ENCODE data around the gene CDK5RAP3.
A peak's percentile ranks its signal among the peaks of the same experiment; 100 is the strongest.
"Not testable (repeated sequence)": the region's sequence is repeated elsewhere in the genome, so short reads cannot be mapped to it uniquely, and the experiment has no call there.

Gene CDK5RAP3

DNA sequence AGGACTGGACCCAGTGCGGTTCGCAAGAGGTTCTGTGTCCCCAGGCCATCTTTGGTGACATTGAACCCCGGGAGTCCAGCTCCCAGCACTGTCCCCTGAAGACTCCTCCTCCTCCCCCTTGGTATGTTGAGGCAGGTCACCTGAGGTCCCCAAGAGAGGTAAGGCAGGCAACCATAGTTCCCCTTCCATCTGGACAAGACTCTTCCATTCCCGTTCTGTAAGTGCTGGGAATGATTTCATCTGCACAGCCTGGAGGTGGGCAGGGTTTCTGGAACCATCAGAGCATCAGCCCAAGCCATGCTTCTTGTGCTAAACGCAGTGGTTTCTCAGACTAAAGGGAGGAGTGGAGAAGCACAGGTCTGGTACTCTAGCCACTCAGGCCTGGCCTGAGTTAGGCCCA is 41.7 kb downstream of the CDK5RAP3 start:
- no peak overlapping the region for H3K4me3 ChIP-seq (ENCODE audit: low read depth, low read length)
- no peak overlapping the region for H3K27ac ChIP-seq (ENCODE audit: low read depth, low read length)
- H2AFZ ChIP-seq (ENCODE audit: low read length, unreplicated experiment) = no peak overlapping the region
- no peaks in the 10 kb centered on the region for H3K79me2 ChIP-seq (ENCODE audit: control insufficient read depth, insufficient read depth, low read length, unreplicated experiment)
- no peaks in the 10 kb centered on the region for H3K27me3 ChIP-seq (ENCODE audit: insufficient read depth, low read length)
- no peaks in the 10 kb centered on the region for H3K36me3 ChIP-seq (ENCODE audit: insufficient read depth, low read length)
- H3K4me1 ChIP-seq (ENCODE audit: control insufficient read depth, insufficient read depth, low read length, unreplicated experiment) = peaks cover 6% of the 10 kb centered on the region

DNA sequence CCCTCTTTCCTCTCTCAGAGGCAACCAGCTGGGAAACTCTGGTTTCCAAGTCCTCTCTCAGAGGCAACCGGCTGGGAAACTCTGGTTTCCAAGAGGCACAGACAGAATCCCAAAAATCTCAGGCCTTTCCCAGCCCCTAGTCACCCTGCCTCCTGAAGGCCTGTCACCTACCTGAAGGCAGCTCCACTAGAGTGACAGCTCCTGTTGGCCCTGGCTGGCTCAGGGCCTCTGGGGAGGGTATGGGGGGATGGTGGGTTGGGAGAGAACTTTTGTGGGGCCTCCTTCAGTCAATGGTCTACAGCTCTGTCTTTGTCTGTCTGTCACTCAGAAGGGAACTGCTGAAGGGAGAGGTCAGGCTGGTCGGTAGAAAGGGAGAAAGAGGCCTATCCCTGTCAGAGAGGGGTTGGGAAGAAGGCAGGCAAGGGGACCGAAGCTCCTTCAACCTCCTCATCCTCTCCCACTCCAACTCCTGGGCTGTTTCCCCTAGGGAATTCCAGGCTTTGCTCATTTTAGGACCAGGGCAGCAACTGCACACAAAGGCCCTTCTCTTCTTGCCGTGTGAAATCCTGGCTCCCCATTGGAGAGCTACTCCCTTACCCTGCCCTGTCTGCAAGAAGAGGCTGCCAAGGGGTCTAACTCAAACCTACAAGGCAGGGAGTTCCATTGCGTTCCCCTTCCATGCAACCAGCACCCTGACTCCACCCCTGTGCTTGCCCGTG is 43.1 kb downstream of the CDK5RAP3 start:
- Histone ChIP-seq H2AFZ (ENCODE audit: low read length, unreplicated experiment) (no peak overlapping the region), H3K27me3 (ENCODE audit: insufficient read depth, low read length) (no peaks in the 10 kb centered on the region), H3K79me2 (ENCODE audit: control insufficient read depth, insufficient read depth, low read length, unreplicated experiment) (no peaks in the 10 kb centered on the region), H3K27ac (ENCODE audit: low read depth, low read length) (no peak overlapping the region), H3K4me1 (ENCODE audit: control insufficient read depth, insufficient read depth, low read length, unreplicated experiment) (peaks cover 6% of the 10 kb centered on the region), H3K4me3 (ENCODE audit: low read depth, low read length) (no peak overlapping the region), H3K36me3 (ENCODE audit: insufficient read depth, low read length) (no peaks in the 10 kb centered on the region)

DNA sequence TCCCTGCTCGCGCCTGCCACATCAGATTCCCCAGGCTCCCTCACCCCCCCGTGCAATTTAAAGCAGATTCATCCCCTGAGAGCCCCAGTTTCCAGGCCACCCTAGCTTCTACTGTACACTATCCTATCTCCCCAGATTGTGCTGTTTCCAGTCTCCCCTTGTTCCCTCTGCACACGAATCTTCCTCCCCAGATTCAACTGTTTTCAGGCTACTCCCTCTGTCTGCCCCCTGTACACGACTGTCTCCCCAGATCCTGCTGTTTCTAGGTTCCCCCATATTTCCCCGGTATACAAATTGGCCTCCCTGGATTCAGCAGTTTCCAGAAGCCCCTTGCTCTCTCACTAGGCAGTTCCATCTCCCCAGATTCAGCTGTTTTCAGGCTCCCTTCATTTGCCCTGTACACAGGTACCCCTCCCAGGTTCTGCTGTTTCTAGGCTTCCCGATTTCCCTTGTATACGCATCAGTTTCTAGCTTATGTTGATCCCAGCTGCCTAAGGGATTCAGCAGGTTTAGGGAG is 43.7 kb downstream of the CDK5RAP3 start:
- Histone ChIP-seq H3K36me3 (ENCODE audit: insufficient read depth, low read length) (no peaks in the 10 kb centered on the region), H3K27me3 (ENCODE audit: insufficient read depth, low read length) (no peaks in the 10 kb centered on the region), H2AFZ (ENCODE audit: low read length, unreplicated experiment) (no peak overlapping the region), H3K27ac (ENCODE audit: low read depth, low read length) (no peak overlapping the region), H3K4me3 (ENCODE audit: low read depth, low read length) (no peak overlapping the region), H3K4me1 (ENCODE audit: control insufficient read depth, insufficient read depth, low read length, unreplicated experiment) (peaks cover 6% of the 10 kb centered on the region), H3K79me2 (ENCODE audit: control insufficient read depth, insufficient read depth, low read length, unreplicated experiment) (no peaks in the 10 kb centered on the region)

GRCh38 chr17:48016112-48016511 is 45.2 kb downstream of the CDK5RAP3 start:
- no peak overlapping the region for H3K4me3 ChIP-seq (ENCODE audit: low read depth, low read length)
- H3K27me3 ChIP-seq (ENCODE audit: insufficient read depth, low read length) = no peaks in the 10 kb centered on the region
- no peaks in the 10 kb centered on the region for H3K79me2 ChIP-seq (ENCODE audit: control insufficient read depth, insufficient read depth, low read length, unreplicated experiment)
- H2AFZ ChIP-seq (ENCODE audit: low read length, unreplicated experiment) = no peak overlapping the region
- H3K4me1 ChIP-seq (ENCODE audit: control insufficient read depth, insufficient read depth, low read length, unreplicated experiment) = peaks cover 6% of the 10 kb centered on the region
- H3K36me3 ChIP-seq (ENCODE audit: insufficient read depth, low read length) = no peaks in the 10 kb centered on the region
- H3K27ac ChIP-seq (ENCODE audit: low read depth, low read length) = no peak overlapping the region

DNA sequence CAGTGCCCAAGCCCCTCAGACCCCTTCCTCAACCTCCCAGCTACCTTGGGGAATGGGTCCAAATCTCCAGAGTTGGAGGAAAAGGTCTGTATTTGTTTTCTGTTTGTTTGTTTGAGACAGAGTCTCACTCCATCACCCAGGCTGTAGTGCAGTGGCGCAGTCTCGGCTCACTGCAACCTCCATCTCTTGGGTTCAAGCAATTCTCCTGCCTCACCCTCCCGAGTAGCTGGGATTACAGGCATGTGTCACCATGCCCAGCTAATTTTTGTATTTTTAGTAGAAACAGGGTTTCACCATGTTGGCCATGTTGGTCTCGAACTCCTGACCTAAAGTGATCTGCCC is 46.9 kb downstream of the CDK5RAP3 start:
- not testable (repeated sequence) for H3K27me3 ChIP-seq (ENCODE audit: insufficient read depth, low read length); H3K4me1 ChIP-seq (ENCODE audit: control insufficient read depth, insufficient read depth, low read length, unreplicated experiment); H2AFZ ChIP-seq (ENCODE audit: low read length, unreplicated experiment); H3K4me3 ChIP-seq (ENCODE audit: low read depth, low read length); H3K36me3 ChIP-seq (ENCODE audit: insufficient read depth, low read length); H3K79me2 ChIP-seq (ENCODE audit: control insufficient read depth, insufficient read depth, low read length, unreplicated experiment); H3K27ac ChIP-seq (ENCODE audit: low read depth, low read length)

DNA sequence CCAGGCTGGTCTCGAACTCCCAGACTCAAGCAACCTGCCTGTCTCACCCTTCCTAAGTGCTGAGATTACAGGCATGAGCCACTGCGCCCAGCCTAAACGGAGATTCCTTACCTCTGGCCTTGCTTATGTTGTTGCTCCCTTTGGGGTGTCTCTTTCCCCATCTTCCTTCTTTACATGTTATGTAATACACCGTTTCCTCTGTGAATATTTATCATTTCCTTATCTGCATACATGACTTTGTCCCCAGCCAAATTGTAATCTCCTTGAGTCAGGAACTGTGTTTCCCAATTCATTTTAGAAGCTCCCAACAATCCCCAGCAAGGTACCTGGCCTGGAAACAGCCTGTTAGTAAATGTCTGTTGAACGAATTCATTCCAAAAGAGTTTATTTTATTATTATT is 51.0 kb downstream of the CDK5RAP3 start:
- Histone ChIP-seq H3K4me1 (ENCODE audit: control insufficient read depth, insufficient read depth, low read length, unreplicated experiment) (peaks cover 15% of the 10 kb centered on the region), H3K36me3 (ENCODE audit: insufficient read depth, low read length) (no peaks in the 10 kb centered on the region), H3K79me2 (ENCODE audit: control insufficient read depth, insufficient read depth, low read length, unreplicated experiment) (no peaks in the 10 kb centered on the region), H2AFZ (ENCODE audit: low read length, unreplicated experiment) (no peak overlapping the region), H3K4me3 (ENCODE audit: low read depth, low read length) (no peak overlapping the region), H3K27ac (ENCODE audit: low read depth, low read length) (no peak overlapping the region), H3K27me3 (ENCODE audit: insufficient read depth, low read length) (no peaks in the 10 kb centered on the region)

DNA sequence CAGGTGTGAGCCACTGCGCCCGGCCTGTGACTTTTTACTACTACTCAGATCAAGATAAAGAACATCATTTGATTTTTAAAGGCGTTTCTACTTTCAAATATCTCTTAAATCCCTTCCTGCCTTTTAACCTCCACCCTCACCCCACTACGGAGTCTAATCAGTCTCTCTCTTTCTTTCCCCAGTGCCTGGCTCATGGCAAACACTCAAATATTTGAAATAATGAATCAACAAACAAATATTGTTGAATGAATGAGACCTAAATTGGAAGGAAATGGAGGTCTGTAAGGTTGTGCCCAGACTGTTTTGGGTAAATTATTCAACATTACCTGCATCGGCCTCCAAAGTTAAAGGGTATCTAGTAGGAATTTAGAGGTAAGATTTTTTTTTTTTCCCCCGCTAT is 52.0 kb downstream of the CDK5RAP3 start:
- Histone ChIP-seq H3K27ac (ENCODE audit: low read depth, low read length) (no peak overlapping the region), H3K4me1 (ENCODE audit: control insufficient read depth, insufficient read depth, low read length, unreplicated experiment) (peaks cover 16% of the 10 kb centered on the region), H3K79me2 (ENCODE audit: control insufficient read depth, insufficient read depth, low read length, unreplicated experiment) (no peaks in the 10 kb centered on the region), H3K4me3 (ENCODE audit: low read depth, low read length) (no peak overlapping the region; the same call in 1 of the 2 replicates), H3K36me3 (ENCODE audit: insufficient read depth, low read length) (no peaks in the 10 kb centered on the region), H3K27me3 (ENCODE audit: insufficient read depth, low read length) (no peaks in the 10 kb centered on the region), H2AFZ (ENCODE audit: low read length, unreplicated experiment) (no peak overlapping the region)

DNA sequence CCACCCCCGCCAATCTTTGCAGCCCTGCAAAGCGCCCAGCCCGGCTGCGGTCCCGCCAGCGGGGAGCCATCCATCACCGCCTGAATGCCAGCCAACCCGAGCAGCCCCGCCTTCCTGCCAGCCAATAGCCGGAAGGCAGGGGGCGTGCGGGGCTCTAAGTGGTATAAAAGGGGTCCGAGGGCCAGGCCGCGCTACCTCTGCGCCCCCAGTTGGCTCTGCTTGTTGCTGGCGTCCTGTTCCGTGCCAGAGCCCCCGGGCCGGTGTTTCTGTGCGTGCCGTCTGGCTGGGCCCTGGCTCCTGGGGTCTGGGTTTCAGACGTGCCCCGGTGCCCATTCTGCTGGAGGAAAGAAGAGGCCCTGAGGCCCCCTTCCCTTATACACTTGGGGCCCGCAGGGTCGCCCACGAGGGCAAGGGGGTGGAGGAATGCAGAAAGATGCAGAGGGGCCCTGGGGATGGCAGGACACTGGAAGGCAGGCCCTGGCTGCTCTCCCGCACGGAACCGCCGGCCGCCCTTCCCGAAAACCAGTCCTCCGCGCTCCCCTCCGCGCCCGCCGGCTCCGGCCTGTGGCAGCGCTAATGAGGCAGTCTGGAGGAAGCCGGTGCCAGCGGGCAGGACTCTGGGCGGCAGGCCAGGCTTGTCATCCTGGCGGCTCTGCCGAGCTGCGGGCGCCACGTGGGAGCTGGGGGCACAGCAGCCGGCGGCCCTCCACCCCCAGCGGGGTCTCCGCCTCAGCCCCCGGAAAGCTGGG is 52.7 kb downstream of the CDK5RAP3 start:
- H3K36me3 ChIP-seq (ENCODE audit: insufficient read depth, low read length) = no peaks in the 10 kb centered on the region
- H3K27me3 ChIP-seq (ENCODE audit: insufficient read depth, low read length) = no peaks in the 10 kb centered on the region
- H3K27ac ChIP-seq (ENCODE audit: low read depth, low read length) = peak overlapping the region; percentile 24; the same call in 1 of the 2 replicates
- H2AFZ ChIP-seq (ENCODE audit: low read length, unreplicated experiment) = peak overlapping the region; percentile 63
- peaks cover 16% of the 10 kb centered on the region for H3K4me1 ChIP-seq (ENCODE audit: control insufficient read depth, insufficient read depth, low read length, unreplicated experiment)
- H3K4me3 ChIP-seq (ENCODE audit: low read depth, low read length) = peak overlapping the region; percentile 68
- no peaks in the 10 kb centered on the region for H3K79me2 ChIP-seq (ENCODE audit: control insufficient read depth, insufficient read depth, low read length, unreplicated experiment)

- no peaks in the 10 kb centered on the region for H3K36me3 ChIP-seq (ENCODE audit: insufficient read depth, low read length)
- H3K27ac ChIP-seq (ENCODE audit: low read depth, low read length) = peak overlapping the region; percentile 24; the same call in 1 of the 2 replicates
- no peaks in the 10 kb centered on the region for H3K79me2 ChIP-seq (ENCODE audit: control insufficient read depth, insufficient read depth, low read length, unreplicated experiment)
- peak overlapping the region; percentile 63 for H2AFZ ChIP-seq (ENCODE audit: low read length, unreplicated experiment)
- no peaks in the 10 kb centered on the region for H3K27me3 ChIP-seq (ENCODE audit: insufficient read depth, low read length)
- H3K4me1 ChIP-seq (ENCODE audit: control insufficient read depth, insufficient read depth, low read length, unreplicated experiment) = peaks cover 16% of the 10 kb centered on the region
- peak overlapping the region; percentile 68 for H3K4me3 ChIP-seq (ENCODE audit: low read depth, low read length)
Measured at GRCh38 chr17:48024149-48025039, 53.5 kb downstream of the CDK5RAP3 start.

GRCh38 chr17:48025040-48025903 is 54.4 kb downstream of the CDK5RAP3 start:
- H3K79me2 ChIP-seq (ENCODE audit: control insufficient read depth, insufficient read depth, low read length, unreplicated experiment) = no peaks in the 10 kb centered on the region
- H3K4me3 ChIP-seq (ENCODE audit: low read depth, low read length) = peak overlapping the region; percentile 75
- peak overlapping the region; percentile 68 for H3K27ac ChIP-seq (ENCODE audit: low read depth, low read length)
- H3K4me1 ChIP-seq (ENCODE audit: control insufficient read depth, insufficient read depth, low read length, unreplicated experiment) = peaks cover 17% of the 10 kb centered on the region
- no peaks in the 10 kb centered on the region for H3K36me3 ChIP-seq (ENCODE audit: insufficient read depth, low read length)
- H2AFZ ChIP-seq (ENCODE audit: low read length, unreplicated experiment) = peak overlapping the region; percentile 11
- H3K27me3 ChIP-seq (ENCODE audit: insufficient read depth, low read length) = no peaks in the 10 kb centered on the region

Measured in ACC112 (cell line).